Fibroblast of peridontal ligament (primary cell): ENCODE measurements around the gene MRAP2.
"Not testable (repeated sequence)": the region's sequence is repeated elsewhere in the genome, so short reads cannot be mapped to it uniquely, and the experiment has no call there.

ENCODE experiments used
- DNase-seq: peaks from one replicate; pipeline ENCODE4 v3.0.0-alpha.2; 2010; ENCODE audit errors: extremely low read depth

The MRAP2 gene

GRCh38 chr6:84032000-84032399 is 1.6 kb upstream of the MRAP2 start:
- DNase-seq, result not testable (repeated sequence)

- no peak for DNase-seq
These were observed 1.9 kb downstream of the MRAP2 start for GRCh38 chr6:84035484-84035883.

DNA sequence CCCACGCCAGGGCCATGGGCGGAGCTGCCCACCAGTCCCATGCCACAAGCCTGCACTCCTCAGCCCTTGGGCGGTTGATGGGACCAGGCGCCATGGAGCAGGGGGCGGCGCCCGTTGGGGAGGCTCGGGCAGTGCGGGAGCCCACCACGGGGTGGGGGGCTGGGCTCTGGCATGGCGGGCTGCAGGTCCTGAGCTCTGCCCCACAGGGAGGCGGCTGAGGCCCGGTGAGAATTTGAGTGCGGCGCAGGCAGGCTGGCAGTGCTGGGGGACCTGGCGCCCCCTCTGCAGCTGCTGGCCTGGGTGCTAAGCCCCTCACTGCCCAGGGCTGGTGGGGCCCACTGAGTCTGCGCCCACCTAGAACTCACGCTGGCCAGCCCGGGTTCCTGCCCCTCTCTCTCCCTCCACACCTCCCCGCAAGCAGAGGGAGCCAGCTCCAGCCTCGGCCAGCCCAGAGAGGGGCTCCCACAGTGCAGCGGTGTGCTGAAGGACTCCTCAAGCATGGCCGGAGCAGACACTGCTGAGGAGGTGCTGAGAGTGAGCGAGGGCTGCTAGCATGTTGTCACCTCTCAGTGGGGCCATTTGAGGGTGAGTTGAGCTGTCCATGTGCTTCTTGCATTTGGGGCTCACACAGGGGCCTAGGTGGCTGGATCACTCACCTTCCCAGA is 4.0 kb downstream of the MRAP2 start:
- no peak for DNase-seq

DNA sequence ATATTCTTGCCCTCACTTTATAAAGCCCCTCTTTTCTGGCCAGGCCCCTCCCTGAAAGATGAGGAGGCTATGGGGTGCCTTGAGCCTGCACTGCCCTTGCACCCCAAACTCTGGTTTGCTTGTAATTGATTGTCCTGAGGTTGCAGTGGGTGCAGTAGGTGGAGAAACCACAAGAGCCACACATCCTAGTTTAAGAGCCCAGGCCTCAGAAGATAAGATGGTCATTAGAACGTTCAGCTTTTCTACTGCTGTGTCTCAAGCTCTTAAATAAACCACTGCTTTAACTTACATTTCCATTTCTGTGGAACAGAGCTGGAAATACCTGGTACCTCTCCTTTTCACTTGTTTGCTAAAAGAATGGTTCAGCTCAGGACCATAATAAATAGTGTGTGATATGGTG is 9.0 kb downstream of the MRAP2 start:
- DNase-seq, result no peak

- DNase-seq, result no peak
These were observed 10.0 kb downstream of the MRAP2 start for GRCh38 chr6:84043555-84043954.

- no peak for DNase-seq
These were observed 13.2 kb downstream of the MRAP2 start for GRCh38 chr6:84046755-84047154.

GRCh38 chr6:84048588-84048987 is 15.0 kb downstream of the MRAP2 start:
- no peak for DNase-seq

DNA sequence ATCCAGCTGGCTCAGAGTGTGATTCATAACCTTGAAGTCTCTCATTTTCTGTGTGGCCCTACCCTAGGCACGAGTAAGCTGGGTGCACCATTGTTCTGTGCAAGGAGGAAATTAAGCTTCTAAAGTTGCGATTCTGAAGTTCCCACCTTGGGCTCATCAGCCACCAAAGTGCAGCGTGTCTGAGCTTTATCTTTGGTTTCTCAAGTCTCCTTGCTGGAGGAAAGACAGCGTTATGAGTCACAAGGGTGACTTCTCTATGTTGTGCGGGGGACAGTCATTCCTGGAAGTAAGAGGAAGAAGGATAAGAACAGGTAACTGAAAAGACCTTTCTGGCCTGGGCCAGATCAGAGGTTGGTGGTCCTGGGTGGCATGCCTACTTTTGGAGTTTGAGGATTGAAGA is 16.8 kb downstream of the MRAP2 start:
- DNase-seq, result no peak

DNA sequence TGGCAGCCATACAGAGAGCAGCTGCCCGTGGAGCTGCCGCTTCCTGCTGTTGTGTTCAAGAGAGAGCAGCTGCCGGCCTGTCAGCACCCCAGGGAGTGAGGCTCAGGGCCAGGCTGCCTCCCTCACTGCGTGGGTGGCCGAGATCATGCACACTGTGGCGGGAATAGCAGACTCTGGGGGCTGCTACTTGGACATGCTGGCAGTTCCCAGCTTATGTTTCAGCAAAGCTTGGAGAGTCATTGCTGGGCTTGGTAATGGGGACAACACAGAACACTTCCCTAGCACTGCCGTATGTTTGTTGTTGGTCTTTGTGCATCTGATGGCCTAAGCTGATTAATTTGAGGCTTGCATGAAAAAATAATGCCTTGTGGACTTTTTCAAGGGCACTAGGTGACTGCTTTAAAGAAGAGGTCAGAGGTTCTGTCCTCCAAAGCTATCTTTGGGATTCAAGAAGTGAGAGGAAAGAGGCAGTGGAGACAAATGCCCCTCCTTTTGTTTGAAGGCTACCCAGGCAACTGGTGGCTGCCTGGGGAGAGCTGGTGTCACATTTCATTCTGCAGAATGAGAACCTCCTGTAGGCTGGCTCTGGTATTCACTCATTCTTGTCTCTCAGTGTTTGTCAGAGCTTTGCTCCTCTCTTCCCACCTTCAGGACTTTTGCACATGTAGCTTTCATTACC is 18.8 kb downstream of the MRAP2 start:
- peak; percentile 50 for DNase-seq

DNA sequence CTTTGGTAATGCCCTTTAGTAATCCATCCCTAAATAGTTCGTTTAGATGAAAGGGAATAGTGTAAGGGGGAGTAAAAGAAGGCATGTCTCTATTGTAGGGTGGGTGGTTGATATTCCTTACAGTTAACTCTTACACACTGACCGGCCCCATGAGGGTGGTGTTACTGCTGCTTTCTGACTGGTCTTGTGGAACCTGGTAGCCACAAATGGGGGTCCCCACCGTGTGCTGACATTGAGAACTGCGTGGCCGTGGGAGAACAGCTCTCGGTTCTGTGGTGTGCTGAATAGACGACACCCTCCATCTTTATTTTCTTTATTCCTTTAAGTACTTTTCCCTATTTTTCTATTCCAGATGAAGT is 19.3 kb downstream of the MRAP2 start:
- DNase-seq, result no peak

DNA sequence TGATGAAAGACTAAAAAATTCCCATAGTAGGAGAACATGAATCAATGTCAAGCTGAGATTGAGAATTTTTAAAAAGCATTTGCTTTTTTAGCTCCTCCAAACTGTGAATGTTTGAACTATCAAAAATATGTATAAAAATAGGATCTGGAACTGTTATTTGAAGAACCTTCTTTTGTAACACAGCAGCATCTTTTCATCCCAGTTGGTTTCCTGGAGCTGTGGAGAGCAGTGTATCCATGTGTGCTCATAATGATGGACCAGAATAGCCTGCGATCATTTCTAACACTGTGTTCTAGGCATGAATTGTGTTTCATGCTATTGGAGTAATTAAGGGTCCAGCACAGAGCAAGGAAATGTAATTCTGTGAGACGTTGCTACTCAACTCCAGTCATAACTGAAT is 22.1 kb downstream of the MRAP2 start:
- DNase-seq, result no peak

GRCh38 chr6:84057908-84058307 is 24.3 kb downstream of the MRAP2 start:
- DNase-seq, result no peak

DNA sequence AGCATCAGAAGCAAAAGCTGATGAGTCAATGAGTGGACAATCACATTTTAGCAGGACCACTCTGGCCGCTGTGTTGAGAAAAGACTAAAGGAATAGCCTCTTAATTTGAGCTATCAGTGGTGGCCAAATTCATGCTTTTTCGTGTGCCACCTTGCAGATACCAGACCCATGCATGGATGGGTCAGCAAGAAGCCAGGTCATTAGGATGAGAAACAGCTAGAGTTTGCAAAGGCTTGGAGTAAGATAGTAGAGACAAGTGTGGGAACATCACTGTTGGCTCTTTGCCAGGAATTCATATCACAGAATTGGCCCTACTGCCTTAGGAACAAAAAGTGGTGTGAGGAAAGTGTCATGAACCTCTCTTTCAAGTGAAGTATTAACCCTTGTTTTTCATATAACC is 25.5 kb downstream of the MRAP2 start:
- DNase-seq, result no peak

- peak; percentile 27 for DNase-seq
These were observed 27.6 kb downstream of the MRAP2 start for GRCh38 chr6:84061174-84061573.

- DNase-seq, result no peak
These were observed 28.2 kb downstream of the MRAP2 start for GRCh38 chr6:84061613-84062398.

DNA sequence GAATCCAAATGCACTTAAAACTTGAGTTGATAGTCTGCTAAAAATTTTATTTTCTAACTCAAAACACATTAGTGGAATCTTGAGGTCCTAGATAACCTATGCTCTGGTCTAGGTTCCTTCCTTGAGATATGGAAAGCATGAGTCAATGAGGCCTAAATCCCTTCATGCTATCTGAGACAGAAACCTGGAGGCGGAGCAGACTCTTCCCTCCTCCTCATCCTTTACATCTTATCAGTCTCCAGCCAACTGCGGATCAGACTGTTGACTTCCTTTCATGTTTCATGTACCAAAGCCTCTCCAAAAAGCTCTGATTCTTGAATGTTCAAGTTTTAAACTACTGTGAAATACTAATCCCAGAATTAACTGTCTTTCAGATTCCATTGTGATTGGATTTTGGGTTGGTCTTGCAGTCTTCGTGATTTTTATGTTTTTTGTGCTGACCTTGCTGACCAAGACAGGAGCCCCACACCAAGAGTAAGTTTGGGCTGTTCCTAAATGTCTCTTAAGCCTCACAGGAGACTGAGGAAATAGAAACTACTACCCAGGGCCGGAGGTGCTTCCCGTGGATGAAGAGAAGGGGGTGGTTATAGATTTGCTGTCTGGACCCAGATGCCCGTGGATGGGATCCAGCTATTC is 29.1 kb downstream of the MRAP2 start:
- no peak for DNase-seq

- DNase-seq, result peak; percentile 75
These were observed 32.2 kb downstream of the MRAP2 start for GRCh38 chr6:84065693-84066290.

DNA sequence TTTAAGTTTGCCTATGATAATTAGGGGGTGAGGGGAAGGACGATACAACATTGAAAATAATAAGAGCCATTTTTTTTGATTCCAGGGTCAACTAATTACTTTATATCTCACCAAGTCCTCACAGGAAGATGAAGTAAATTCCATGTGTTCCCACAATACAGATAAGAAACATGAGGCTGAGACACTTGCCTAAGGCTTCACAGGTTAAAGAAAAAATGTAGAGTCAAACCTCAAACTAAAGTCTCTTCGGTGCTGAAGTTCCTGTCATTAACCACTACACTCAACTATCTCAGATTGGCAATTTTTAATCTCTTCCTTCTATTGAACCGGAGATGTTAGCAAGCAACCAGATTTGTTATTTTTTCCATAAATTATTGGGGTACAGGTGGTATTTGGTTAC is 33.0 kb downstream of the MRAP2 start:
- no peak for DNase-seq

DNA sequence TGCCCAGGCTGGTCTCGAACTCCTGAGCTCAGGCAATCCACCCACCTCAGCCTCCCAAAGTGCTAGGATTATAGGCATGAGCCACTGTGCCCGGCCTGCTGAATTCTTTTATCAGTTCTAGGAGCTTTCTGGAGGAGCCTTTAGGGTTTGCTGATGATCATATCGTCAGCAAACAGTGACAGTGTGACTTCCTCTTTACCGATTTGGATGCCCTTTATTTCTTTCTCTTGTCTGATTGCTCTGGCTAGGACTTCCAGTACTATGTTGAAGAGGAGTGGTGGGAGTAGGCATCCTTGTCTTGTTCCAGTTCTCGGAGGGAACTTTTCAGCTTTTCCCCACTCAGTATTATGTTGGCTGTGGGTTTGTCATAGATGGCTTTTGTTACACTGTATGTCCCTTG is 35.3 kb downstream of the MRAP2 start:
- not testable (repeated sequence) for DNase-seq

- DNase-seq, result no peak
These were observed 38.9 kb downstream of the MRAP2 start for GRCh38 chr6:84072442-84072997.

- no peak for DNase-seq
These were observed 41.6 kb downstream of the MRAP2 start for GRCh38 chr6:84074988-84075781.
